ENCODE measurements around the gene ATAD2B. TPM values are rescaled to one million over a fixed set of nuclear protein-coding genes. Genes with fewer than 3 reads are reported as not detected.

The ATAD2B gene
- total and polyA plus RNA-seq, 2 donors (not counting 1 experiment from before 2014, with no cell fraction given) = 3.6 to 11.4 TPM

GRCh38 chr2:23751747-23752265 is 175.1 kb downstream of the ATAD2B start:
- H3K27me3 ChIP-seq (ENCODE audit: control insufficient read depth, insufficient read depth, low read length) = no peaks in the 10 kb centered on the region
- no peaks in the 10 kb centered on the region for H4K20me1 ChIP-seq (ENCODE audit: control insufficient read depth, extremely low read depth, insufficient read depth, low read length)
- no peak overlapping the region for H2AFZ ChIP-seq (ENCODE audit: low read length)
- TF ChIP-seq EZH2 (IDR thresholded peaks at IDR 0.05; ENCODE audit: low read length, missing control alignments) = no peak
- TF ChIP-seq CTCF (conservative IDR thresholded peaks at IDR 0.05 in 1 of 2, IDR thresholded peaks at IDR 0.05 in 1 of 2; ENCODE audit: low read depth in 1 of 2, low read length in 2 of 2) = no peak
- H3K4me2 ChIP-seq (ENCODE audit: extremely low read depth, insufficient read depth, low read length) = no peak overlapping the region
- H3K9ac ChIP-seq (ENCODE audit: insufficient read depth, low read length) = no peak overlapping the region
- H3K79me2 ChIP-seq (ENCODE audit: control insufficient read depth, insufficient read depth, low read length) = no peaks in the 10 kb centered on the region
- H3K4me1 ChIP-seq (ENCODE audit: control insufficient read depth, extremely low read depth, insufficient read depth, low read length) = no peaks in the 10 kb centered on the region
- no peak overlapping the region for H3K4me3 ChIP-seq (replicated peaks in 1 of 4; ENCODE audit: control extremely low read depth in 1 of 4, insufficient read depth in 1 of 4, low read depth in 3 of 4, low read length in 4 of 4)
- H3K27ac ChIP-seq (ENCODE audit: insufficient read depth, low read length) = no peak overlapping the region
- no peaks in the 10 kb centered on the region for H3K9me3 ChIP-seq (ENCODE audit: control insufficient read depth, insufficient read depth, low read depth, low read length)
- no peaks in the 10 kb centered on the region for H3K36me3 ChIP-seq (ENCODE audit: control insufficient read depth, insufficient read depth, low read length)
- DNase-seq (ENCODE audit: low read depth in 2 of 2) = peak in 1 of 2 donors; percentile 67

- H3K4me2 ChIP-seq (ENCODE audit: extremely low read depth, insufficient read depth, low read length) = no peak overlapping the region
- no peak overlapping the region for H2AFZ ChIP-seq (ENCODE audit: low read length)
- H3K4me3 ChIP-seq (replicated peaks in 1 of 4; ENCODE audit: control extremely low read depth in 1 of 4, insufficient read depth in 1 of 4, low read depth in 3 of 4, low read length in 4 of 4) = no peak overlapping the region
- no peaks in the 10 kb centered on the region for H3K9me3 ChIP-seq (ENCODE audit: control insufficient read depth, insufficient read depth, low read depth, low read length)
- H3K27ac ChIP-seq (ENCODE audit: insufficient read depth, low read length) = no peak overlapping the region
- no peaks in the 10 kb centered on the region for H3K36me3 ChIP-seq (ENCODE audit: control insufficient read depth, insufficient read depth, low read length)
- H3K79me2 ChIP-seq (ENCODE audit: control insufficient read depth, insufficient read depth, low read length) = no peaks in the 10 kb centered on the region
- no peaks in the 10 kb centered on the region for H3K4me1 ChIP-seq (ENCODE audit: control insufficient read depth, extremely low read depth, insufficient read depth, low read length)
- no peaks in the 10 kb centered on the region for H4K20me1 ChIP-seq (ENCODE audit: control insufficient read depth, extremely low read depth, insufficient read depth, low read length)
- no peak for TF ChIP-seq CTCF (conservative IDR thresholded peaks at IDR 0.05 in 1 of 2, IDR thresholded peaks at IDR 0.05 in 1 of 2; ENCODE audit: low read depth in 1 of 2, low read length in 2 of 2)
- no peak for TF ChIP-seq EZH2 (IDR thresholded peaks at IDR 0.05; ENCODE audit: low read length, missing control alignments)
- DNase-seq (ENCODE audit: low read depth in 2 of 2) = no peak
- no peaks in the 10 kb centered on the region for H3K27me3 ChIP-seq (ENCODE audit: control insufficient read depth, insufficient read depth, low read length)
- H3K9ac ChIP-seq (ENCODE audit: insufficient read depth, low read length) = no peak overlapping the region
These were observed 180.6 kb downstream of the ATAD2B start for GRCh38 chr2:23746141-23746863.

- Histone ChIP-seq H3K27me3 (ENCODE audit: control insufficient read depth, insufficient read depth, low read length) (no peaks in the 10 kb centered on the region), H2AFZ (ENCODE audit: low read length) (no peak overlapping the region), H3K36me3 (ENCODE audit: control insufficient read depth, insufficient read depth, low read length) (no peaks in the 10 kb centered on the region), H3K9me3 (ENCODE audit: control insufficient read depth, insufficient read depth, low read depth, low read length) (no peaks in the 10 kb centered on the region), H3K79me2 (ENCODE audit: control insufficient read depth, insufficient read depth, low read length) (no peaks in the 10 kb centered on the region), H3K4me2 (ENCODE audit: extremely low read depth, insufficient read depth, low read length) (no peak overlapping the region), H3K27ac (ENCODE audit: insufficient read depth, low read length) (no peak overlapping the region), H3K4me3 (replicated peaks in 1 of 4; ENCODE audit: control extremely low read depth in 1 of 4, insufficient read depth in 1 of 4, low read depth in 3 of 4, low read length in 4 of 4) (no peak overlapping the region), H3K4me1 (ENCODE audit: control insufficient read depth, extremely low read depth, insufficient read depth, low read length) (no peaks in the 10 kb centered on the region), H3K9ac (ENCODE audit: insufficient read depth, low read length) (no peak overlapping the region), H4K20me1 (ENCODE audit: control insufficient read depth, extremely low read depth, insufficient read depth, low read length) (no peaks in the 10 kb centered on the region)
- TF ChIP-seq EZH2 (IDR thresholded peaks at IDR 0.05; ENCODE audit: low read length, missing control alignments) (no peak), CTCF (conservative IDR thresholded peaks at IDR 0.05 in 1 of 2, IDR thresholded peaks at IDR 0.05 in 1 of 2; ENCODE audit: low read depth in 1 of 2, low read length in 2 of 2) (no peak)
- peak; percentile 19 to 82 for DNase-seq (ENCODE audit: low read depth in 2 of 2)
These were observed 181.2 kb downstream of the ATAD2B start for GRCh38 chr2:23745726-23746105.

Data from fibroblast of lung (primary cell).